ENCODE results near the gene TTC17.
A peak's percentile ranks its signal among the peaks of the same experiment; 100 is the strongest.
"Not testable (repeated sequence)": the region's sequence is repeated elsewhere in the genome, so short reads cannot be mapped to it uniquely, and the experiment has no call there.

Gene TTC17

GRCh38 chr11:43358801-43359421 lies at the start of gene TTC17:
TTC17 (plus strand) TSS chr11:43358920; CDS start chr11:43358955, 35 bp downstream.
- peak; percentile 91 for DNase-seq (ENCODE audit: low spot score)

DNA sequence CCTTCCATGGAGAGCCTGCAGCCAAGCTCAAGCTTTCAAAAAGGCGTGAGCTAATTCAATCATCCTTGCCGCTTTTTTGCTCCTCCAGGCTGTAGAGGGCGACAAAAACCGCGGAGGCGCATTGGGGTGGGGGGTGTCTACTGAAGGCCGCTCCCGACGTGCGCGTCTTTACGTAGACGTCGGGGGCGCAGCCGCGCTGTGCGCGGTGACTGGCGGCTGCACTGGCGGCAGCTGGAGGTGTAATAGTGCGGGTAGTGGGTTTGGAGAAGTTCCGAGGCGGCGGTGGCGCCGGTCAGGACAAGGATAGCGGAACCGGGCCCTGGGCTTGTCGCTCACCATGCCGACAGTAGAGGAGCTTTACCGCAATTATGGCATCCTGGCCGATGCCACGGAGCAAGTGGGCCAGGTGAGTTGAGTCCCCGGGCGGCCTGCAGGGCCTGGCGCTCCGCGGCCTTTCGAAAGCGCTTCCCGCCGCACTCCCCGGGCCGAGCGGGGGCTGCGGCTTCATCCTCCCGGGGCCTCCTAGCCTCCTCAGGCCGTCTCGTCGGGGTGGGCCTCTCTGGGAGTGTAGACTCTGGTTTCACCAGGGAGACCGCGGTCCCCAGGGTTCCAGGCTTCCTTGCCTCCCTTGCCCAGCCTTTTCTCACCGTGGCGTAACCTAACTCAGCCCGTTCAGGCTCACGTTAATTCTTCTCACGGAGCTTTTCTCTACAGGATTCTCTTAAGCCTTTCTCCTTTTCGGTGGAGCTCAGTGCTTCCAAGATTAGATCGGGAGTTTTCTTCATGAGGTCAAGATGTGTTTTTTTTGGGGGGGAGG lies 46.7 kb upstream of the TTC17 start, which contains the start of gene API5:
TSS of gene API5 (plus strand) at position 206 of the 817 bp plus-strand sequence. CDS start at position 338, 132 bp downstream.
- peak; percentile 85 for DNase-seq (ENCODE audit: low spot score)

- no peak for DNase-seq (ENCODE audit: low spot score)
Observed at GRCh38 chr11:43315966-43316365, 42.8 kb upstream of the TTC17 start.

DNA sequence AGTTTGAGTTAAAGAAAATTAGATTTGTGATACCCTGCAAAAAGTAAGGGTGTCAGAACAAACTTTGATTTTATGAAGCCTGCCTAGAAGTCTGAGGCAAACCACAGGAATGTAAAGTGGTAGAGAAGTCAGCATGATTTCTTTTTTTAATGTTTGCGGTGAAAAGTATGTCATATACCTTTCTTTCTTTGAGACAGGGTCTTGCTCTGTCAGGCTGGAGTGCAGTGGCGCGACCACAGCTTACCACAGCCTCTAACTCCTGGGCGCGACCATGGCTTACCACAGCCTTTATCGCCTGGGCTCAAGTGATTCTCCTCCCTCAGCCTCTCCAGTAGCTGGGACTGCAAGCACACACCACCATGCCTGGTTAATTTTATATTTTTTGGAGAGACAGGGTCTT lies 42.3 kb upstream of the TTC17 start:
- no peak for DNase-seq (ENCODE audit: low spot score)

DNA sequence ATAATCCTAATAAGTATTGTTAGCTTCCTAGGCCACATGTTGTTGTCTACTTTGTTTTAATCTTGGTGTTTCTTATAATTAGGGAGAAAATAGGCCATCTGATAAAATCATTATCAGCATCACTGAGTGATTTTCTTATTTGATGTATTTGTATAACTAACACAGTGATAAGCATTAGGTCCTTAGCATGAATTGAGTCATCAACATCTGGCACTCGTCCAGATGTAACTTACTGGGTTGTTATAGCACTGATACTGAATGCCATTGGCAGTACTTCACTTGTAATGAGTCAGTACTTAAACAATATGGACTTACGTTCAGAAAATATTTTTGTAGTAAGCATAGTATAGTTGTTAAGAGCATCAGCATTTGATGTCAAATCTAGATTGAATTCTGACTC lies 30.7 kb upstream of the TTC17 start:
- DNase-seq (ENCODE audit: low spot score): no peak

DNA sequence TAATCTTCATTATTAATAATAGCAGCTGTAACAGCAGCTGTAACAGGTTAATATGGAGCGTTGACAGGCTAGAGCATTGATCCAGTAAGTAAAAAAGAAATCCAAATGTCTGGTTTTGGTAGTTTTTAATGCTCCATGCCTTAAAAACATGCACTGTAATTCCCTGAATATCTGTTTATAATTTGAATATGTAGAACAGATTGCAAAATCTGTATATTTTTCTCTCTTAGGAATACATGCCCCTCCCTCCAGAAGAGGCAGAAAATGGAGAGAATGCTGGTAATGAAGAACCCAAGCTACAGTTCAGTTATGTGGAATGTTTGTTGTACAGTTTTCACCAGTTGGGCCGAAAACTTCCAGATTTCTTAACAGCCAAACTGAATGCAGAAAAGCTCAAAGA lies 30.2 kb upstream of the TTC17 start:
- DNase-seq (ENCODE audit: low spot score): no peak

DNA sequence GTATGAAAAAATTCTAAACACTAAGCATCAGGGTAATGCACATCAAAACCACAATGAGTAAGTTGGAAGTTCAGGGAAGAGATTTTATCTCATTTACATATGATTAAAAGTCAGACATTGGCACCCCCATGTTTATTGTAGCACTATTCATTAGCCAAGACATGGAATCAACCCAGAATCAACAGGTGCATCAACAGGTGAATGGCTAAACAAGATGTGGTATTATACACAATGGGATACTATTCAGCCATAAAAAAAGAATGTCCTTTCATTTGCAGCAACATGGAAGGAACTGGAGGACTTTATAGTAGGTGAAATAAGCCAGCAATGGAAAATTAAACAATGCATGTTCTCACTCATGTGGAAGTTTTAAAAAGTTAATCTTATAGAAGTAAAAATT lies 17.6 kb upstream of the TTC17 start:
- no peak for DNase-seq (ENCODE audit: low spot score)

GRCh38 chr11:43351426-43351825 lies 7.3 kb upstream of the TTC17 start:
- DNase-seq (ENCODE audit: low spot score): not testable (repeated sequence)

DNA sequence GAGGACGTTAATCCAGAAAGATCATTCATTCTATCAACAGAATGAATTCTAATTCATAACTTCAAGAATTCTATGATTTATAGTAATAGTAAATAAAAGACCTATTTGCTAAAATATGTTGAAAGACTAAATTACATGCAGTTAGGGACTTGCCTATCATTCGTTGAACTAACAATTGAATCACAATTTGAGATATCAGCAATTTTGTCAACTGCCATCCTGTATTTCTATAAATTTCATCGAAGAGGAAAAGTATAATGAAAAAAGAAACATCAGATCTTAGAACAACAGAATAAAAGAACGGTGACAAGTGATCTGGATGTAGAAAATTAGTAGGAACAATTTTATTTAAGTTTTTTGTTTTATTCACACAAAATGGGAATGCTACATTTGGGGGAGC lies 4.4 kb upstream of the TTC17 start:
- DNase-seq (ENCODE audit: low spot score): no peak

DNA sequence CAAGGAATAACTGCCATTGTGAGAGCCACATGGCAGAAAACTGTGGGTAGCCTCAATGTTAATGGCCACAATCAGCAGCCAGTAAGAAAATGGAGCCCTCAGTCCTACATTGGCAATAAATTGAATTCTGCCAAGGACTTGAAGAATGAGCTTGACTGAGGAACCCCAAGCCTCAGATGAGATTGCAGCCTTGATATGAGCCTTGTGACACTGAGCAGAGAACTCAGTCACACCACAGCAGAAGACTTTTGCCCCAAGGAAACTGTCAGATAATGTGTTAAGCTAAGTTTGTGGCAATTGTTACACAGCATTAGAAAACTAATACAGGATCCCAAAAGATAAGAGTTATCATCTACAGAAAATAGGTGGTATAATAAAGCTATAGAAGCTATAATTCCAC lies 2.4 kb upstream of the TTC17 start:
- DNase-seq (ENCODE audit: low spot score): no peak

DNA sequence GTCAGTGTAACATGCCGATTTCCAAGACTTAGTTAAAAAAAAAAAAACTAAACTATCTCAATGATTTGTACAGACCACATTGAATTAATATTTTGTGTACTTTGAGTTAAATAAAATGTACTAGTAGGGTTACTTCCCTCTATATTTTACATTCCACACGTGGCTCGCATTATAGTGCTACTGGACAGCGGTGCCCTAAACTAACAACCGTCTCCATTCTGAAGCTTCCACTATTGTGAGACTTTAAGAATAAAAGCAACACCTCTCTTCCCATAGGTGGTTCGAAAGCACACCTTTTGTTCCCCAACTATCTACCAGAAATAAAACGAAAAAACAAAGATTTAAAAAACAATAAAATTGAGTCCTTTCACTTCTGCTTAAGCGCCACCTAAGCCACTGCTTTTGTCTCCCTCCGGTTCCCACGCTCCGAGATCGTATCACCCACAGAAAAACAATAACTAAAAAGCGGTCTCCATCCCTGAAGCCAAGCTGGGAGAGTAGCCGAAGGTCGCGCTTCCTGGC lies 380 bp upstream of the TTC17 start:
- DNase-seq (ENCODE audit: low spot score): no peak

DNA sequence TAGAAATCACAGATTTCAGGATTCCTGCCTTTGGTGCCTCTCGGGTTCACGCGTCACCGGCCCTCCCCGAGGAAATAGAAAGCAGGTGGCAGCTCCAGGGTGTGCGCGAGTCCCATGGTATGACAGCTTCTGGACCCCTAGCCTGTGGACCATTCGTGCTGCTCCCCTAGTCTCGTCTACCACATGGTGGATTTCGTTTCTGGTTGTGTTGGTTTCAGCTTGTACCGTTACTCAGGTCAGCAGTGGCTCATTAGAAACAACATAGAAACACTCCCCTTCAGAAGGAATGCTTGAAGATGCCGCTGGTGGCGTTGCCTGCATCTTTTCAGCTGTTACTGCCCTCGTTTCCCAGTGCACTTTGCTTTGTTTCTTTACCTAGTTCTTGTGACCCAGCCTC lies 700 bp downstream of the TTC17 start:
- no peak for DNase-seq (ENCODE audit: low spot score)

GRCh38 chr11:43360361-43361032 lies 1.8 kb downstream of the TTC17 start:
- DNase-seq (ENCODE audit: low spot score): no peak

GRCh38 chr11:43366677-43367076 lies 8.0 kb downstream of the TTC17 start:
- no peak for DNase-seq (ENCODE audit: low spot score)

DNA sequence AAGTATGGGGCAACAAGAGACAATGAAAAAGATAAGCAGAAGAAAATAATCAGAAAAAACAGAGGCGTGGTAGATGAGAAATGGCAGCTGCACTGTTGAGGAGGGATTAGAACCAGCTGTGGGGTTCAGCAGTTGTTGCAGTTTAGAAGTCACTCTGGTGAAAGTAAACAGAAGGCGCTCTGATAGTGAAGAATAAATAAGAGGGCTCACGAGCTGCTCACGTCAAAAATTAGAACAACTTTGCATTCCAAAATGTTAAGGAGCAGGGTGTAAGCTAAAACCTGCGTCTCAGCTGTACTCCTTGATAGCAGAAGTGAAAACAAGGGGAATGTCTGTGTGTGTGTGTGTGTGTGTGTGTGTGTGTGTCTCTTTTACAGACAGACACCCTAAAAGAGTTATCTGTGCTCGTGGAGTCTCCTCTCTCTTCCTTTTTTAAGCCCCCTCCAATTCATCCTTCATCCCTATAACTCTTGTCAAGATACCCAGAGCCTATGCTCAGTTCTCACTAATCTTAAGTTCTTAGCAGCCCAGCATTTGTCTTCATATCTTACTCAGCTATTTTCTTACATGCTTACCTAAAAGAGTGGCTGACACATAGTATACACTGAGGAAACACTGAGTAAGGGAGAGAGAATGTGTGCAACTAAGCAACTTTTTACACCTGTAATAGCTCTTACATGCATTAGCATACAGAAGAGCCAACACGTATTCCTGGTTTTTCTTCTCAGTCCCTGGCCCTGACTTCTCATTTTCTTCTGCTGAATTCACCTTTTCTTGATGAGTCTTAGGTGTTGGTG lies 8.9 kb downstream of the TTC17 start:
- peak; percentile 16 for DNase-seq (ENCODE audit: low spot score)

- no peak for DNase-seq (ENCODE audit: low spot score)
Observed at GRCh38 chr11:43376065-43376464, 17.3 kb downstream of the TTC17 start.

GRCh38 chr11:43376594-43376993 lies 17.9 kb downstream of the TTC17 start:
- DNase-seq (ENCODE audit: low spot score): no peak

GRCh38 chr11:43377389-43377788 lies 18.7 kb downstream of the TTC17 start:
- DNase-seq (ENCODE audit: low spot score): no peak

GRCh38 chr11:43378897-43379296 lies 20.2 kb downstream of the TTC17 start:
- DNase-seq (ENCODE audit: low spot score): no peak

GRCh38 chr11:43381802-43382201 lies 23.1 kb downstream of the TTC17 start:
- DNase-seq (ENCODE audit: low spot score): no peak

- no peak for DNase-seq (ENCODE audit: low spot score)
Observed at GRCh38 chr11:43382614-43383013, 23.9 kb downstream of the TTC17 start.

- DNase-seq (ENCODE audit: low spot score): no peak
Observed at GRCh38 chr11:43384393-43384792, 25.7 kb downstream of the TTC17 start.

Measured in germinal center (tissue), 1 donor.